Stimulated activated CD4-positive, alpha-beta T cell treated with anti-CD3 and anti-CD28 coated beads, Interleukin-15, amount 100 ng/mL, for 24 hours (primary cell): ENCODE data around the gene ABHD13.
"Not testable (repeated sequence)": the region's sequence is repeated elsewhere in the genome, so short reads cannot be mapped to it uniquely, and the experiment has no call there.

Experiments used
- DNase-seq: peaks from one replicate; pipeline ENCODE4 v3.0.0-alpha.2; 2020

Gene ABHD13

GRCh38 chr13:108218044-108218974 is at the start of gene ABHD13:
ABHD13 (plus strand) TSS chr13:108218392; CDS start chr13:108229219, 10,827 bp downstream.
- peak; percentile 92 for DNase-seq

GRCh38 chr13:108168929-108169328 is 49.3 kb upstream of the ABHD13 start:
- no peak for DNase-seq

- DNase-seq = peak; percentile 73
Observed at GRCh38 chr13:108176685-108177274, 41.4 kb upstream of the ABHD13 start.

- no peak for DNase-seq
Observed at GRCh38 chr13:108178078-108178477, 40.1 kb upstream of the ABHD13 start.

- DNase-seq = no peak
Observed at GRCh38 chr13:108182652-108183051, 35.5 kb upstream of the ABHD13 start.

- no peak for DNase-seq
Observed at GRCh38 chr13:108185223-108185622, 33.0 kb upstream of the ABHD13 start.

- DNase-seq = no peak
Observed at GRCh38 chr13:108188260-108188659, 29.9 kb upstream of the ABHD13 start.

- DNase-seq = no peak
Observed at GRCh38 chr13:108190897-108191296, 27.3 kb upstream of the ABHD13 start.

GRCh38 chr13:108193806-108194205 is 24.4 kb upstream of the ABHD13 start:
- DNase-seq = no peak

- no peak for DNase-seq
Observed at GRCh38 chr13:108194435-108194936, 23.7 kb upstream of the ABHD13 start.

- DNase-seq = no peak
Observed at GRCh38 chr13:108195146-108195545, 23.0 kb upstream of the ABHD13 start.

GRCh38 chr13:108195861-108196260 is 22.3 kb upstream of the ABHD13 start:
- no peak for DNase-seq

- DNase-seq = no peak
Observed at GRCh38 chr13:108200781-108201398, 17.3 kb upstream of the ABHD13 start.

GRCh38 chr13:108210551-108210950 is 7.6 kb upstream of the ABHD13 start:
- no peak for DNase-seq

- no peak for DNase-seq
Observed at GRCh38 chr13:108212886-108213285, 5.3 kb upstream of the ABHD13 start.

- DNase-seq = no peak
Observed at GRCh38 chr13:108213946-108214345, 4.2 kb upstream of the ABHD13 start.

GRCh38 chr13:108214441-108215271 is 3.5 kb upstream of the ABHD13 start:
- no peak for DNase-seq

- peak; percentile 93 for DNase-seq
Observed at GRCh38 chr13:108215436-108215835, 2.8 kb upstream of the ABHD13 start, which contains the start of gene LIG4. LIG4 (minus strand) TSS chr13:108215536; CDS start chr13:108211268, 4,268 bp downstream.

GRCh38 chr13:108217307-108218043 is 717 bp upstream of the ABHD13 start:
- DNase-seq = not testable (repeated sequence)

- DNase-seq = no peak
Observed at GRCh38 chr13:108220041-108220440, 1.8 kb downstream of the ABHD13 start.

GRCh38 chr13:108223687-108224503 is 5.7 kb downstream of the ABHD13 start:
- no peak for DNase-seq
